ENCODE measurements around the gene POLE2.

- TF ChIP-seq CREB1 (IDR thresholded peaks at IDR 0.05; ENCODE audit: low read depth) (no peak), YY1 (IDR thresholded peaks at IDR 0.05; ENCODE audit: low read depth) (no peak), ZBTB7A (IDR thresholded peaks at IDR 0.05; ENCODE audit: low read depth) (no peak), TEAD4 (IDR thresholded peaks at IDR 0.05) (no peak), EGR1 (IDR thresholded peaks at IDR 0.05) (no peak), TCF12 (IDR thresholded peaks at IDR 0.05; ENCODE audit: low read depth) (no peak), CEBPB (IDR thresholded peaks at IDR 0.05) (no peak), EP300 (IDR thresholded peaks at IDR 0.05; ENCODE audit: borderline replicate concordance) (no peak), RAD21 (IDR thresholded peaks at IDR 0.05; ENCODE audit: low read depth) (no peak), NFIC (IDR thresholded peaks at IDR 0.05) (no peak), FOXM1 (IDR thresholded peaks at IDR 0.05; ENCODE audit: borderline replicate concordance, low read depth) (no peak)
- TF ChIP-seq, protein P1, sequence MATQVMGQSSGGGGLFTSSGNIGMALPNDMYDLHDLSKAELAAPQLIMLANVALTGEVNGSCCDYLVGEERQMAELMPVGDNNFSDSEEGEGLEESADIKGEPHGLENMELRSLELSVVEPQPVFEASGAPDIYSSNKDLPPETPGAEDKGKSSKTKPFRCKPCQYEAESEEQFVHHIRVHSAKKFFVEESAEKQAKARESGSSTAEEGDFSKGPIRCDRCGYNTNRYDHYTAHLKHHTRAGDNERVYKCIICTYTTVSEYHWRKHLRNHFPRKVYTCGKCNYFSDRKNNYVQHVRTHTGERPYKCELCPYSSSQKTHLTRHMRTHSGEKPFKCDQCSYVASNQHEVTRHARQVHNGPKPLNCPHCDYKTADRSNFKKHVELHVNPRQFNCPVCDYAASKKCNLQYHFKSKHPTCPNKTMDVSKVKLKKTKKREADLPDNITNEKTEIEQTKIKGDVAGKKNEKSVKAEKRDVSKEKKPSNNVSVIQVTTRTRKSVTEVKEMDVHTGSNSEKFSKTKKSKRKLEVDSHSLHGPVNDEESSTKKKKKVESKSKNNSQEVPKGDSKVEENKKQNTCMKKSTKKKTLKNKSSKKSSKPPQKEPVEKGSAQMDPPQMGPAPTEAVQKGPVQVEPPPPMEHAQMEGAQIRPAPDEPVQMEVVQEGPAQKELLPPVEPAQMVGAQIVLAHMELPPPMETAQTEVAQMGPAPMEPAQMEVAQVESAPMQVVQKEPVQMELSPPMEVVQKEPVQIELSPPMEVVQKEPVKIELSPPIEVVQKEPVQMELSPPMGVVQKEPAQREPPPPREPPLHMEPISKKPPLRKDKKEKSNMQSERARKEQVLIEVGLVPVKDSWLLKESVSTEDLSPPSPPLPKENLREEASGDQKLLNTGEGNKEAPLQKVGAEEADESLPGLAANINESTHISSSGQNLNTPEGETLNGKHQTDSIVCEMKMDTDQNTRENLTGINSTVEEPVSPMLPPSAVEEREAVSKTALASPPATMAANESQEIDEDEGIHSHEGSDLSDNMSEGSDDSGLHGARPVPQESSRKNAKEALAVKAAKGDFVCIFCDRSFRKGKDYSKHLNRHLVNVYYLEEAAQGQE (IDR thresholded peaks at IDR 0.05; ENCODE audit: low read depth): no peak
- TF ChIP-seq, protein P2, sequence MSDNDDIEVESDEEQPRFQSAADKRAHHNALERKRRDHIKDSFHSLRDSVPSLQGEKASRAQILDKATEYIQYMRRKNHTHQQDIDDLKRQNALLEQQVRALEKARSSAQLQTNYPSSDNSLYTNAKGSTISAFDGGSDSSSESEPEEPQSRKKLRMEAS (IDR thresholded peaks at IDR 0.05): no peak
- TF ChIP-seq, protein P3, sequence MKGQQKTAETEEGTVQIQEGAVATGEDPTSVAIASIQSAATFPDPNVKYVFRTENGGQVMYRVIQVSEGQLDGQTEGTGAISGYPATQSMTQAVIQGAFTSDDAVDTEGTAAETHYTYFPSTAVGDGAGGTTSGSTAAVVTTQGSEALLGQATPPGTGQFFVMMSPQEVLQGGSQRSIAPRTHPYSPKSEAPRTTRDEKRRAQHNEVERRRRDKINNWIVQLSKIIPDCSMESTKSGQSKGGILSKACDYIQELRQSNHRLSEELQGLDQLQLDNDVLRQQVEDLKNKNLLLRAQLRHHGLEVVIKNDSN (IDR thresholded peaks at IDR 0.05): no peak
These were observed 89.9 kb downstream of the POLE2 start for GRCh38 chr14:49598189-49598484.
